HG03558 (cell line): ENCODE measurements around the gene SYNDIG1L.

Experiments
- ATAC-seq: cut with Tn5 transposase; IDR thresholded peaks from one replicate; pipeline ENCODE4 v1.9.1; 2021; ENCODE audit warnings: moderate number of reproducible peaks; ENCODE audit not compliant: unreplicated experiment; ENCODE audit errors: extremely low read depth

SYNDIG1L gene

DNA sequence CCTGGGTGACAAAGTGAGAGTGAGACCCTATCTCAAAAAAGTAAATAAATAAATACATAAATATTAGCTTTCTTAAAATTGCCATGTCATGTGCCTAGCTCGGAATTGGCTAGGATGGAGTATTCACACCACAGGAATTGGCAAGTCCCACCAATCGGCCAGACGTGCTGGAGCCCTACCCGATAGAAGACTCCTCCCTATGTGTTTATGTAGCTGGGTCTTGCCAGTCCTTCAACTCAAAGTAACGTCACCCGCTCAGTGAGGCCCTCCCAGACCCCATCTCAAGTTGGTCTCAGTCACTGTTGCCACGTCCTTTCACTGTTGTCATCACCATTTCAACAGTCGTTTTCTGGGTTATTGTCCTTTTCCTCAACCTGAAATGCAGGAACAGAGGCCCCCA is 57.6 kb downstream of the SYNDIG1L start:
- no peak for ATAC-seq

DNA sequence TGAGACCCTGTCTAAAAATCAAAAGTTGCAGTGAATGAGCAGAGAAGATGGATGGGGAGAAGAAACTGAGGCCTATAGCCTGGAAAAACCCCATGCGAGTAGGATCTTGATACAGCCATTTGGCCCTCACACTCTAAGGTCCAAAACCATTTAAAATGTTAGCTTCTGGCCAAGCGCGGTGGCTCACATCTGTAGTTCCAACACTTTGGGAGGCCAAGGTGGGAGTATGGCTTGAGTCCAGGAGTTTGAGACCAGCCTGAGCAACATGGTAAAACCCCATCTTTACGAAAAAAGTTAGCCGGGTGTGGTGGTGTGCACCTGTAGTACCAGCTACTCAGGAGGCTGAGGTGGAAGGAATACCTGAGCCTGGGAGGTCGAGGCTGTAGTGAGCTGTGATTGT is 58.0 kb downstream of the SYNDIG1L start:
- ATAC-seq: no peak

DNA sequence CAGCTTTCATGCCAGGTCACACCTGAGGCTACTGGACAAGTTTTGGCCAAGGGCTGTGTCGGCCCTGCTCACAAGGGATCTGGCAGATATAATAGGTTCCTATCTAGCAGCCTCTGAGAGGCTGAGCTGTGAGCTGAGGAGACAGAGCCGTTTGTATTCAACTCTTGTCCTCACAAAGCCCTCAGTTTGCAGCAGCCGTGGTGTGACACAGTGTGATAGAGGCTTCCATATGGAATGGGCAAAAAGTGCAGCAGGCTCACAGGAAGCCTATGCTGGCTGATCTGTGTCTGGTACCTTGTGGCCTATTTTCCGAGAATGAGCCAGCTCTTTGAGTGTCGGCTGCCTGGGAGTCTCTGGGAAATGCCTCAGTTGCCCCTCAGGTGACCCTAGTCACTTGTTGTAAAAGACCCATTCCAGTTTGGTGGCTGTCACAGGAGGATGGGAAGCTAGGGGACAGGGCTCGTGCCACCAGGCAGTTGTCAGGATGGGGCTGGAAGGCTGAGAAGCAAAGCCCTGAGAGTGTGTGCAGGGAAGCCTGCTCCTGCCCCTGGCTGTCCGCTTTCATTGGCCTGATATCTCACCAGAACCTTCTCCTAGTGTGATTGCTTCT is 61.6 kb downstream of the SYNDIG1L start:
- no peak for ATAC-seq

DNA sequence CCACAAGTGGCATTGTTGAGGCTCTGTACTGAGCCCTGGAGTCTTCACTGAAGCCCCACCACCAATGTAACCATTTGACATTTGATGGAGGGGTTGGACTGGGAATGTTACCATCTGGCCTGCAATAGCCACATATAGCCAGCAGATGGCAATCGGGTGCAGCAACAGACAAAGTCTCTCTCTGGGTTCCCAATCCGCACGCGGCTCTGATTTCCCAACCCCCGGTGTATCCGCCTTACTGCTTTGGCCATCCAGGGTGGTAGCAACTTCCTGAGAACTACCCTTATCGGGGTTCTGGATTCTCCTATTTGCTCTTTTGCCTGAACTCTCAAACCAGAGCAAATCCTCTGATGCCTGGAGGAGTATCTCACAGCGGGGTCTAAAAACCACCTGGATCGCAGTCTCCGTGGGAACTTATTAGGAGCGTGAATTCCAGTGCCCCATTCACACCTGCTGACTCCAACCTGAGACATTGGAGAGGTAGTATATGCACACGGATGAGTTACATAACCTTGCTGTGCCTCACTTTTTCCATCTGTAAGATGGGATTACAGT is 63.6 kb downstream of the SYNDIG1L start:
- no peak for ATAC-seq

DNA sequence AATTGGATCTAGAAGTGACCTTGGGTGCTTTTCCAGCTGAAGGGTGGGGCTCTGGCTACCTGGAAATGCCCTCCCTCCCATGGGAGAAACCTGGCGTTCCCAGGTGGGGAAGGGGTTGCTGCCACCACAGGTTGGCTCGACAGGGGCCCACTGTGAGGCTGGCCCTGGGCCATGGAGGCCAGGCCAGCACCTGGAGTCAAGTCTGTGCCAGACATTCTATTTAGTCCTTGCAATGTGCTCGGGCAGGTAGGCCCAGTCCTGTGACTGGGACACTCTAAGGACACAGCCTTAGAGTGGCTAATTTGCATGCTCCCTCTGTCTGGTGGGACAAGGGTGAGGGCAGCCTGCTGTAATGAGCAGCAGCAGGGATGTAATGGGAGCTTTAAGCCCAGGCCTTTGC is 65.8 kb downstream of the SYNDIG1L start:
- no peak for ATAC-seq

DNA sequence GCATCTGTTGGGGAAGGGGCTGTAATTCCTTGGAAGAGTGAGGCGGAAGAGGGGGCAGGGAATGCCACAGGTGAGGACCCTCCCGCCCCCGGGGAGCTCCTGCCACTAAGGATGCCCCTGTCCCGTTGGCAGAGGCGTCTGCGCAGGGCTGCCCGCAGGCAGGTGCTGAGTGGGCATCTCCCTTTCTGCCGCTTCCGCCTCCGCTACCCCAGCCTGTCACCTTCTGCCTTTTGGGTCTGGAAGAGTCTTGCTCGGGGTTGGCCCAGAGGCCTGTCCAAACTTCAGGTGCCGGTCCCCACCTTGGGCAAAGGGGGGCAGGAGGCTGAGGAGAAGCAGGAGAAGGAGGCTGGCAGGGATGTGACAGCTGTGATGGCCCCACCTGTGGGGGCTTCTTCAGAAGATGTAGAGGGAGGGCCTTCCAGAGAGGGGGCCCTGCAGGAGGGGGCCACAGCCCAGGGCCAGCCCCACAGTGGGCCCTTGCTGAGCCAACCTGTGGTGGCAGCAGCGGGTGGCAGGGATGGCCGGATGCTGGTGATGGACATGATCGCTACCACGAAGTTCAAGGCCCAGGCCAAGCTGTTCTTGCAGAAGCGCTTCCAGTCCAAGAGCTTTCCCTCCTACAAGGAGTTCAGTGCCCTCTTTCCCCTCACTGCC is 67.7 kb downstream of the SYNDIG1L start:
- ATAC-seq: no peak

DNA sequence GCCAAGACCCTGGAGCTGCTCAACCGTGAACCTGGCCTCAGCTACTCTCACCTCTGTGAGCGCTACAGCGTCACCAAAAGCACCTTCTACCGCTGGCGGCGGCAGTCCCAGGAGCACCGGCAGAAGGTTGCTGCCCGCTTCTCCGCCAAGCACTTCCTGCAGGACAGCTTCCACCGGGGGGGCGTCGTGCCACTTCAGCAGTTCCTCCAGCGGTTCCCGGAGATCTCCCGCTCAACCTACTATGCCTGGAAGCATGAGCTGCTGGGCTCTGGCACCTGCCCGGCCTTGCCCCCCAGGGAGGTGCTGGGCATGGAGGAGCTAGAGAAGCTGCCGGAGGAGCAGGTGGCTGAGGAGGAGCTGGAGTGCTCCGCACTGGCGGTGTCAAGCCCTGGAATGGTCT is 68.4 kb downstream of the SYNDIG1L start:
- no peak for ATAC-seq

DNA sequence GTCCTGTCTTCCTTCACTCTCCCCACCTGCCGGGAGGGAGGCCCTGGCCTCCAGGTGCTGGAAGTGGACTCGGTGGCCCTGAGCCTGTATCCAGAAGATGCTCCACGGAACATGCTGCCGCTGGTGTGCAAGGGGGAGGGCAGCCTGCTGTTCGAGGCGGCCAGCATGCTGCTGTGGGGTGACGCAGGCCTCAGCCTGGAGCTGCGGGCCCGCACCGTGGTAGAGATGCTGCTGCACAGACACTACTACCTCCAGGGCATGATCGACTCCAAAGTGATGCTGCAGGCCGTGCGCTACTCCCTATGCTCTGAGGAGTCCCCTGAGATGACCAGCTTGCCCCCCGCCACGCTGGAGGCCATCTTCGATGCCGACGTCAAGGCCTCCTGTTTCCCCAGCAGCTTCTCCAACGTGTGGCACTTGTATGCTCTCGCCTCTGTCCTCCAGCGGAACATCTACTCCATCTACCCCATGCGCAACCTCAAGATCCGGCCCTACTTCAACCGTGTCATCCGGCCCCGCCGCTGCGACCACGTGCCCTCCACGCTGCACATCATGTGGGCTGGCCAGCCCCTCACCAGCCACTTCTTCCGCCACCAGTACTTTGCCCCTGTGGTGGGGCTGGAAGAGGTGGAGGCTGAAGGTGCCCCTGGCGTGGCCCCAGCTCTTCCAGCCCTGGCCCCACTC is 69.0 kb downstream of the SYNDIG1L start:
- ATAC-seq: no peak
